Breast epithelium (tissue), 3 donors: Measurements from ENCODE around the gene ZNF33B.
"Not testable (repeated sequence)": the region's sequence is repeated elsewhere in the genome, so short reads cannot be mapped to it uniquely, and the experiment has no call there.

ENCODE experiments used
- POLR2A ChIP-seq: fragments of 450-650 bp; IDR thresholded peaks from one replicate; pipeline ENCODE4 v1.6.1; 2016; ENCODE audit warnings: antibody characterized with exemption, mild to moderate bottlenecking, moderate library complexity
- POLR2AphosphoS5 ChIP-seq, 3 donors: sonication (generic); formaldehyde crosslinking; IDR thresholded peaks; one replicate each; pipeline ENCODE4 v1.6.1; 2017; ENCODE audit warnings: antibody characterized with exemption in 3 of 3
- TF ChIP-seq, protein P1 (sequence below), 3 donors: fragments of 450-650 bp; IDR thresholded peaks; one replicate each; pipeline ENCODE4 v1.5.1; 2016 to 2017; ENCODE audit warnings: antibody characterized with exemption in 3 of 3, mild to moderate bottlenecking in 3 of 3, moderate library complexity in 3 of 3

DNA sequence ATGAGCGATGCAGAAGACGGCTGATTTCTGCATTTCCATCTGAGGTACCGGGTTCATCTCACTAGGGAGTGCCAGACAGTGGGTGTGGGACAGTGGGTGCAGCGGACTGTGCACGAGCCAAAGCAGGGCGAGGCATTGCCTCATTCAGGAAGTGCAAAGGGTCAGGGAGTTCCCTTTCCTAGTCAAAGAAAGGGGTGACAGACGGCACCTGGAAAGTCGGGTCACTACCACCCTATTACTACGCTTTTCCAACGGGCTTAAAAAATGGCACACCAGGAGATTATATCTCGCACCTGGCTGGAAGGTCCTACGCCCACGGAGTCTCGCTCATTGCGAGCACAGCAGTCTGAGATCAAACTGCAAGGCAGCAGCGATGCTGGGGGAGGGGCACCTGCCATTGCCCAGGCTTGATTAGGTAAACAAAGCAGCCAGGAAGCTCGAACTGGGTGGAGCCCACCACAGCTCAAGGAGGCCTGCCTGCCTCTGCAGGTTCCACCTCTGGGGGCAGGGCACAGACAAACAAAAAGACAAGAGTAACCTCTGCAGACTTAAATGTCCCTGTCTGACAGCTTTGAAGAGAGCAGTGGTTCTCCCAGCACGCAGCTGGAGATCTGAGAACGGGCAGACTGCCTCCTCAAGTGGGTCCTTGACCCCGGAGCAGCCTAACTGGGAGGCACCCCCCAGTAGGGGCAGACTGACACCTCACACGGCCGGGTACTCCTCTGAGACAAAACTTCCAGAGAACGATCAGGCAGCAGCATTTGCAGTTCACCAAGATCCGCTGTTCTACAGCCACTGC, 27.0 kb upstream of the ZNF33B start:
- TF ChIP-seq, protein P1, sequence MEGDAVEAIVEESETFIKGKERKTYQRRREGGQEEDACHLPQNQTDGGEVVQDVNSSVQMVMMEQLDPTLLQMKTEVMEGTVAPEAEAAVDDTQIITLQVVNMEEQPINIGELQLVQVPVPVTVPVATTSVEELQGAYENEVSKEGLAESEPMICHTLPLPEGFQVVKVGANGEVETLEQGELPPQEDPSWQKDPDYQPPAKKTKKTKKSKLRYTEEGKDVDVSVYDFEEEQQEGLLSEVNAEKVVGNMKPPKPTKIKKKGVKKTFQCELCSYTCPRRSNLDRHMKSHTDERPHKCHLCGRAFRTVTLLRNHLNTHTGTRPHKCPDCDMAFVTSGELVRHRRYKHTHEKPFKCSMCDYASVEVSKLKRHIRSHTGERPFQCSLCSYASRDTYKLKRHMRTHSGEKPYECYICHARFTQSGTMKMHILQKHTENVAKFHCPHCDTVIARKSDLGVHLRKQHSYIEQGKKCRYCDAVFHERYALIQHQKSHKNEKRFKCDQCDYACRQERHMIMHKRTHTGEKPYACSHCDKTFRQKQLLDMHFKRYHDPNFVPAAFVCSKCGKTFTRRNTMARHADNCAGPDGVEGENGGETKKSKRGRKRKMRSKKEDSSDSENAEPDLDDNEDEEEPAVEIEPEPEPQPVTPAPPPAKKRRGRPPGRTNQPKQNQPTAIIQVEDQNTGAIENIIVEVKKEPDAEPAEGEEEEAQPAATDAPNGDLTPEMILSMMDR (IDR thresholded peaks at IDR 0.05): not testable (repeated sequence)
- TF ChIP-seq POLR2AphosphoS5 (IDR thresholded peaks at IDR 0.05); POLR2A: not testable (repeated sequence)
